HepG2 (cell line): ENCODE measurements around the gene CDK5R1. TPM values are rescaled to one million over a fixed set of nuclear protein-coding genes. Genes with fewer than 3 reads are reported as not detected.

Experiments used
- ARID4A ChIP-seq: sonication (generic); formaldehyde crosslinking; IDR thresholded peaks from 2 replicates; pipeline ENCODE4 v1.5.0; 2020; ENCODE audit warnings: mild to moderate bottlenecking, missing genetic modification reagents, borderline replicate concordance
- BORCS8-MEF2B ChIP-seq: sonication (generic); formaldehyde crosslinking; IDR thresholded peaks from 2 replicates; pipeline ENCODE4 v1.8.0; 2022; ENCODE audit warnings: mild to moderate bottlenecking, missing genetic modification reagents
- CBX1 ChIP-seq: IDR thresholded peaks from one replicate; pipeline ENCODE4 v1.6.1; 2016; ENCODE audit warnings: antibody characterized with exemption, low read depth
- CENPT ChIP-seq: sonication (generic); formaldehyde crosslinking; IDR thresholded peaks from 2 replicates; pipeline ENCODE4 v1.8.0; 2022; ENCODE audit warnings: low read depth, mild to moderate bottlenecking, moderate library complexity, missing genetic modification reagents
- HNRNPLL ChIP-seq: fragments of 200-400 bp; formaldehyde crosslinking; IDR thresholded peaks from 2 replicates; pipeline ENCODE4 v1.6.1; 2017; ENCODE audit warnings: mild to moderate bottlenecking, low read depth, low read length; ENCODE audit not compliant: poor library complexity, severe bottlenecking
- MAX ChIP-seq: IDR thresholded peaks from 2 replicates; pipeline ENCODE4 v1.6.1; 2012; ENCODE audit warnings: inconsistent platforms
- MTA3 ChIP-seq: sonication (generic); formaldehyde crosslinking; IDR thresholded peaks from 2 replicates; pipeline ENCODE4 v1.4.0; 2020; ENCODE audit warnings: missing genetic modification reagents
- POGK ChIP-seq: sonication (generic); formaldehyde crosslinking; conservative IDR thresholded peaks from 2 replicates; pipeline ENCODE4 v1.8.0; 2022; ENCODE audit warnings: mild to moderate bottlenecking, moderate library complexity, missing genetic modification reagents
- POLR2G ChIP-seq: fragments of 200-400 bp; formaldehyde crosslinking; IDR thresholded peaks from 2 replicates; pipeline ENCODE4 v1.6.1; 2018; ENCODE audit warnings: mild to moderate bottlenecking, low read depth, low read length, moderate library complexity
- SAFB2 ChIP-seq: sonication (generic); formaldehyde crosslinking; IDR thresholded peaks from 2 replicates; pipeline ENCODE4 v1.5.1; 2020; ENCODE audit warnings: missing genetic modification reagents, low read depth, mild to moderate bottlenecking, borderline replicate concordance
- ZBTB14 ChIP-seq: sonication (generic); formaldehyde crosslinking; IDR thresholded peaks from 2 replicates; pipeline ENCODE4 v1.4.0; 2020; ENCODE audit warnings: missing genetic modification reagents
- ZNF281 ChIP-seq: sonication (generic); formaldehyde crosslinking; IDR thresholded peaks from 2 replicates; pipeline ENCODE4 v1.4.0; 2020; ENCODE audit warnings: missing genetic modification reagents, borderline replicate concordance
- ZNF335 ChIP-seq: sonication (generic); formaldehyde crosslinking; IDR thresholded peaks from 2 replicates; pipeline ENCODE4 v1.4.0; 2020; ENCODE audit warnings: missing genetic modification reagents
- ZNF564 ChIP-seq: sonication (generic); formaldehyde crosslinking; IDR thresholded peaks from 2 replicates; pipeline ENCODE4 v1.8.1; 2023; ENCODE audit warnings: mild to moderate bottlenecking, missing genetic modification reagents
- ZNF660 ChIP-seq: sonication (generic); formaldehyde crosslinking; IDR thresholded peaks from 2 replicates; pipeline ENCODE4 v1.5.1; 2020; ENCODE audit warnings: mild to moderate bottlenecking, low read depth, missing genetic modification reagents, borderline replicate concordance
- ZNF672 ChIP-seq: sonication (generic); formaldehyde crosslinking; IDR thresholded peaks from 2 replicates; pipeline ENCODE4 v1.8.1; 2022; ENCODE audit warnings: missing genetic modification reagents
- ZSCAN21 ChIP-seq: sonication (generic); formaldehyde crosslinking; IDR thresholded peaks from 2 replicates; pipeline ENCODE4 v1.8.0; 2022; ENCODE audit warnings: mild to moderate bottlenecking, missing genetic modification reagents, moderate library complexity, borderline replicate concordance
- polyA plus RNA-seq, 8 experiments: library from polyadenylated mRNA; depleted of rRNA in 3 of 8; stranded (reverse) in 7 of 8; unstranded in 1 of 8; fragments of >200 nt; fragmentation: Illumina TruSeq in 4 of 8; extraction: Trizol in 4 of 8; gene quantifications; 2 replicates each; pipeline versions ENCODE4 v1.2.1 to v1.2.3, GENCODE V29; 2011 to 2016; ENCODE audit warnings: low read depth in 4 of 8, missing spikeins in 1 of 8, mixed read lengths in 1 of 8; ENCODE audit not compliant: insufficient read depth in 1 of 8
- total RNA-seq, 5 experiments: library from RNA; depleted of rRNA; stranded (reverse); fragments of >200 nt; fragmentation: Illumina TruSeq; extraction: Trizol; gene quantifications; 2 replicates each; pipeline ENCODE4 v1.2.3, GENCODE V29; 2016; ENCODE audit warnings: low read depth in 1 of 5

CDK5R1 gene
- total and polyA plus RNA-seq, 2 of the 13 experiments (the other 11 are each of a cell fraction or from before 2014, with no cell fraction given), result 1.1 to 3.9 TPM

GRCh38 chr17:32486701-32487472 is at the start of gene CDK5R1 (continued):
- TF ChIP-seq POGK (CRISPR knock-in tag), result 0 out of 2 replicates have a peak, but pooled peaks have one; percentile 6
- TF ChIP-seq SAFB2 (CRISPR knock-in tag), result 0 out of 2 replicates have a peak, but pooled peaks have one; percentile 7
- 0 out of 2 replicates have a peak, but pooled peaks have one; percentile 46 for TF ChIP-seq ZSCAN21 (CRISPR knock-in tag)
- TF ChIP-seq ZNF335 (CRISPR knock-in tag), result no peak
- TF ChIP-seq ARID4A, result 0 out of 2 replicates have a peak, but pooled peaks have one; percentile 32
- no peak; the same call in 1 of the 2 replicates for TF ChIP-seq ZNF564 (CRISPR knock-in tag)
- 0 out of 2 replicates have a peak, but pooled peaks have one; percentile 11 for TF ChIP-seq MAX
- no peak for TF ChIP-seq ZNF672 (CRISPR knock-in tag)
- TF ChIP-seq ZNF660 (CRISPR knock-in tag), result no peak
- peak; percentile 7 for TF ChIP-seq HNRNPLL
- no peak for TF ChIP-seq MTA3 (CRISPR knock-in tag)
- TF ChIP-seq POLR2G, result peak; percentile 59; the same call in 1 of the 2 replicates
- TF ChIP-seq BORCS8-MEF2B (CRISPR knock-in tag), result no peak
- no peak for TF ChIP-seq CENPT
- no peak for TF ChIP-seq CBX1
- TF ChIP-seq ZNF281 (CRISPR knock-in tag), result peak; percentile 5; the same call in 1 of the 2 replicates
- peak; percentile 91 for TF ChIP-seq ZBTB14 (CRISPR knock-in tag)
